GM12878 (cell line): ENCODE results near the gene UVRAG. TPM values are rescaled to one million over a fixed set of nuclear protein-coding genes. Genes with fewer than 3 reads are reported as not detected.

Source experiments
- BHLHE40 ChIP-seq, 2 experiments: fragments of 450-650 bp in 1 of 2; IDR thresholded peaks; 2 replicates each; pipeline ENCODE4 v1.6.1; 2011 to 2017; ENCODE audit warnings: low read depth in 2 of 2, borderline replicate concordance in 1 of 2, improper control_type of control experiment in 1 of 2, low read length in 1 of 2, mild to moderate bottlenecking in 1 of 2
- BMI1 ChIP-seq: fragments of 450-650 bp; IDR thresholded peaks from 2 replicates; pipeline ENCODE4 v1.6.1; 2016; ENCODE audit warnings: mild to moderate bottlenecking, moderate library complexity, borderline replicate concordance
- CREB1 ChIP-seq: IDR thresholded peaks from 2 replicates; pipeline ENCODE4 v1.6.1; 2012; ENCODE audit warnings: low read depth, mild to moderate bottlenecking, inconsistent platforms
- DPF2 ChIP-seq: fragments of 450-650 bp; IDR thresholded peaks from 2 replicates; pipeline ENCODE4 v1.6.1; 2017; ENCODE audit warnings: mild to moderate bottlenecking
- EP300 ChIP-seq, 2 experiments: fragments of 150-350 bp in 1 of 2; IDR thresholded peaks; 2 replicates each; pipeline ENCODE4 v1.6.1; 2011 to 2012; ENCODE audit warnings: low read depth in 2 of 2, low read length in 2 of 2, borderline replicate concordance in 1 of 2, improper control_type of control experiment in 1 of 2, inconsistent platforms in 1 of 2; ENCODE audit not compliant: control insufficient read depth in 1 of 2
- FOXK2 ChIP-seq: fragments of 450-650 bp; IDR thresholded peaks from 2 replicates; pipeline ENCODE4 v1.6.1; 2017; ENCODE audit warnings: mild to moderate bottlenecking, moderate library complexity
- IKZF2 ChIP-seq, 2 experiments: fragments of 450-650 bp; IDR thresholded peaks; 2 replicates each; pipeline ENCODE4 v1.6.1; 2017; ENCODE audit warnings: mild to moderate bottlenecking in 2 of 2, moderate library complexity in 2 of 2
- JUND ChIP-seq: IDR thresholded peaks from 2 replicates; pipeline ENCODE4 v1.6.1; 2012; ENCODE audit warnings: low read depth, mild to moderate bottlenecking, low read length, improper control_type of control experiment, moderate library complexity
- NR2F1 ChIP-seq: fragments of 450-650 bp; conservative IDR thresholded peaks from 2 replicates; pipeline ENCODE4 v1.6.1; 2017; ENCODE audit warnings: mild to moderate bottlenecking
- RB1 ChIP-seq: fragments of 450-650 bp; formaldehyde crosslinking; IDR thresholded peaks from 2 replicates; pipeline ENCODE4 v1.6.1; 2017; ENCODE audit warnings: mild to moderate bottlenecking, borderline replicate concordance
- SREBF1 ChIP-seq: IDR thresholded peaks from 2 replicates; pipeline ENCODE4 v1.6.1; 2012; ENCODE audit warnings: mild to moderate bottlenecking, low read length
- STAT3 ChIP-seq: IDR thresholded peaks from 2 replicates; pipeline ENCODE4 v1.6.1; 2011; ENCODE audit warnings: low read depth, low read length, improper control_type of control experiment
- ZNF217 ChIP-seq: fragments of 450-650 bp; IDR thresholded peaks from 2 replicates; pipeline ENCODE4 v1.6.1; 2017; ENCODE audit warnings: antibody characterized with exemption, mild to moderate bottlenecking
- ZNF274 ChIP-seq: IDR thresholded peaks from one replicate; pipeline ENCODE4 v1.8.0; 2011; ENCODE audit not compliant: insufficient read length, insufficient read depth
- polyA plus RNA-seq, 11 experiments: library from polyadenylated mRNA; depleted of rRNA in 4 of 11; unstranded in 6 of 11; stranded (reverse) in 5 of 11; fragments of >200 nt; fragmentation: Nextera tagmentation in 4 of 11; fragmentation: Illumina TruSeq in 1 of 11; extraction: Ambion mirVana in 4 of 11; extraction: Trizol in 1 of 11; gene quantifications; 1 replicate in 1 of 11; 2 replicates in 10 of 11; pipeline versions ENCODE4 v1.2.1 to v1.2.3, GENCODE V29; 2011 to 2016; ENCODE audit warnings: inconsistent platforms in 2 of 11, missing spikeins in 2 of 11, low read depth in 1 of 11
- total RNA-seq, 4 experiments: library from RNA; depleted of rRNA in 3 of 4; stranded (reverse); fragments of >200 nt in 3 of 4; fragmentation: Illumina TruSeq in 1 of 4; extraction: Trizol in 1 of 4; gene quantifications; 2 replicates each; pipeline versions ENCODE4 v1.2.1 to v1.2.3, GENCODE V29; 2013 to 2021
- TF ChIP-seq, protein P1 (sequence below): IDR thresholded peaks from 2 replicates; pipeline ENCODE4 v1.6.1; 2011; ENCODE audit warnings: borderline replicate concordance, low read depth, mild to moderate bottlenecking, moderate library complexity, mixed read lengths, low read length; ENCODE audit not compliant: insufficient read depth; ENCODE audit errors: extremely low read length
- TF ChIP-seq, protein P2 (sequence below): fragments of 450-650 bp; IDR thresholded peaks from 2 replicates; pipeline ENCODE4 v1.6.1; 2018; ENCODE audit warnings: borderline replicate concordance, mild to moderate bottlenecking; ENCODE audit not compliant: partially characterized antibody
- TF ChIP-seq, protein P3 (sequence below): fragments of 450-650 bp; IDR thresholded peaks from 2 replicates; pipeline ENCODE4 v1.6.1; 2017; ENCODE audit warnings: mild to moderate bottlenecking, moderate library complexity
- TF ChIP-seq, protein P4 (sequence below): fragments of 450-650 bp; IDR thresholded peaks from 2 replicates; pipeline ENCODE4 v1.6.1; 2017; ENCODE audit warnings: low read depth, mild to moderate bottlenecking, moderate library complexity

UVRAG gene
- total and polyA plus RNA-seq, 10 of the 15 experiments (the other 5 are each of a cell fraction or from before 2014, with no cell fraction given), result 7.0 to 43.4 (median 37.0) TPM

DNA sequence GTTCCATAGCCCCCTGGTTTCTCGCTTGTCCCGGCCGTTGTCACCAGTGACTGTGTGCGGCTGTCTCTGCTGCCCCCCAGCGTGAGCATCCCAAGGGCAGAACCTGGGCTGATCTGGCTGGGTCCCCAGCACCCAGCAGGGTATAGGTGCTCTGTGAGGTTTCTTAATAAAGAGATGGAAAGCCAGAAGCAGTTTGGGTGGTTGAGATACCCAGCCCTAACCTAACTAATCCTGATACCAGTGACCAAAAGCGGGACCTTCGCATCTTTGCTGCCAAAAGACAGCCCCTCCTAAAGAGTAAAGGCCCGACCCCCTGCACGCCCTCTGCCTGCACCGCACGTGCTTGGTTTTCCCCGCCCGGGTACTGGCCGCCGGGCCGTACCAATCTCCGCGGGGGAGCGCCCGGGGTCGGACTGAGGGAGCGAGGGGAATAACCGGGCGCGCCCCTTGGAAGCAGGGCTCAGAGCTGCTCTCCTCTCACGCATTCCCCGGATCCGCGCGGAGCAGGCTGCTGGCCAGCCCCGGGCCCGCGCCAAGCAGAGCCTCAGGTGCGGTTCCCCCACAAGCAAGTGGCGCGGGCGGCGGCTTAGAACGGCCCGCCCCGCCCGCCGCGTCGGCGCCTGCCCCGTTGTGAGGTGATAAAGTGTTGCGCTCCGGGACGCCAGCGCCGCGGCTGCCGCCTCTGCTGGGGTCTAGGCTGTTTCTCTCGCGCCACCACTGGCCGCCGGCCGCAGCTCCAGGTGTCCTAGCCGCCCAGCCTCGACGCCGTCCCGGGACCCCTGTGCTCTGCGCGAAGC is 46.7 kb upstream of the UVRAG start, which contains the start of gene DGAT2 (continued):
- TF ChIP-seq, protein P1, sequence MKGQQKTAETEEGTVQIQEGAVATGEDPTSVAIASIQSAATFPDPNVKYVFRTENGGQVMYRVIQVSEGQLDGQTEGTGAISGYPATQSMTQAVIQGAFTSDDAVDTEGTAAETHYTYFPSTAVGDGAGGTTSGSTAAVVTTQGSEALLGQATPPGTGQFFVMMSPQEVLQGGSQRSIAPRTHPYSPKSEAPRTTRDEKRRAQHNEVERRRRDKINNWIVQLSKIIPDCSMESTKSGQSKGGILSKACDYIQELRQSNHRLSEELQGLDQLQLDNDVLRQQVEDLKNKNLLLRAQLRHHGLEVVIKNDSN, result peak; percentile 51
- TF ChIP-seq SREBF1 (peak; percentile 97), BMI1 (no peak), CREB1 (peak; percentile 64; the same call in 1 of the 2 replicates), IKZF2 (IDR thresholded peaks at IDR 0.05) (peak in 1 of 2 experiments; percentile 22; a peak in 1 of 4 replicates), ZNF217 (no peak), RB1 (peak; percentile 97), BHLHE40 (IDR thresholded peaks at IDR 0.05; ENCODE audit: borderline replicate concordance in 1 of 2, low read depth in 2 of 2, low read length in 1 of 2) (peak; percentile 100), STAT3 (0 out of 2 replicates have a peak, but pooled peaks have one; percentile 28), FOXK2 (peak; percentile 99), DPF2 (peak; percentile 96), JUND (peak; percentile 98), NR2F1 (peak; percentile 85), ZNF274 (no peak), EP300 (IDR thresholded peaks at IDR 0.05; ENCODE audit: borderline replicate concordance in 1 of 2, control insufficient read depth in 1 of 2, low read depth in 2 of 2, low read length in 2 of 2) (no peak; a peak in 1 of 4 replicates)
- TF ChIP-seq, protein P2, sequence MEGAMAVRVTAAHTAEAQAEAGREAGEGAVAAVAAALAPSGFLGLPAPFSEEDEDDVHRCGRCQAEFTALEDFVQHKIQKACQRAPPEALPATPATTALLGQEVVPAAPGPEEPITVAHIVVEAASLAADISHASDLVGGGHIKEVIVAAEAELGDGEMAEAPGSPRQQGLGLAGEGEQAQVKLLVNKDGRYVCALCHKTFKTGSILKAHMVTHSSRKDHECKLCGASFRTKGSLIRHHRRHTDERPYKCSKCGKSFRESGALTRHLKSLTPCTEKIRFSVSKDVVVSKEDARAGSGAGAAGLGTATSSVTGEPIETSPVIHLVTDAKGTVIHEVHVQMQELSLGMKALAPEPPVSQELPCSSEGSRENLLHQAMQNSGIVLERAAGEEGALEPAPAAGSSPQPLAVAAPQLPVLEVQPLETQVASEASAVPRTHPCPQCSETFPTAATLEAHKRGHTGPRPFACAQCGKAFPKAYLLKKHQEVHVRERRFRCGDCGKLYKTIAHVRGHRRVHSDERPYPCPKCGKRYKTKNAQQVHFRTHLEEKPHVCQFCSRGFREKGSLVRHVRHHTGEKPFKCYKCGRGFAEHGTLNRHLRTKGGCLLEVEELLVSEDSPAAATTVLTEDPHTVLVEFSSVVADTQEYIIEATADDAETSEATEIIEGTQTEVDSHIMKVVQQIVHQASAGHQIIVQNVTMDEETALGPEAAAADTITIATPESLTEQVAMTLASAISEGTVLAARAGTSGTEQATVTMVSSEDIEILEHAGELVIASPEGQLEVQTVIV, result peak; percentile 91
- TF ChIP-seq, protein P3, sequence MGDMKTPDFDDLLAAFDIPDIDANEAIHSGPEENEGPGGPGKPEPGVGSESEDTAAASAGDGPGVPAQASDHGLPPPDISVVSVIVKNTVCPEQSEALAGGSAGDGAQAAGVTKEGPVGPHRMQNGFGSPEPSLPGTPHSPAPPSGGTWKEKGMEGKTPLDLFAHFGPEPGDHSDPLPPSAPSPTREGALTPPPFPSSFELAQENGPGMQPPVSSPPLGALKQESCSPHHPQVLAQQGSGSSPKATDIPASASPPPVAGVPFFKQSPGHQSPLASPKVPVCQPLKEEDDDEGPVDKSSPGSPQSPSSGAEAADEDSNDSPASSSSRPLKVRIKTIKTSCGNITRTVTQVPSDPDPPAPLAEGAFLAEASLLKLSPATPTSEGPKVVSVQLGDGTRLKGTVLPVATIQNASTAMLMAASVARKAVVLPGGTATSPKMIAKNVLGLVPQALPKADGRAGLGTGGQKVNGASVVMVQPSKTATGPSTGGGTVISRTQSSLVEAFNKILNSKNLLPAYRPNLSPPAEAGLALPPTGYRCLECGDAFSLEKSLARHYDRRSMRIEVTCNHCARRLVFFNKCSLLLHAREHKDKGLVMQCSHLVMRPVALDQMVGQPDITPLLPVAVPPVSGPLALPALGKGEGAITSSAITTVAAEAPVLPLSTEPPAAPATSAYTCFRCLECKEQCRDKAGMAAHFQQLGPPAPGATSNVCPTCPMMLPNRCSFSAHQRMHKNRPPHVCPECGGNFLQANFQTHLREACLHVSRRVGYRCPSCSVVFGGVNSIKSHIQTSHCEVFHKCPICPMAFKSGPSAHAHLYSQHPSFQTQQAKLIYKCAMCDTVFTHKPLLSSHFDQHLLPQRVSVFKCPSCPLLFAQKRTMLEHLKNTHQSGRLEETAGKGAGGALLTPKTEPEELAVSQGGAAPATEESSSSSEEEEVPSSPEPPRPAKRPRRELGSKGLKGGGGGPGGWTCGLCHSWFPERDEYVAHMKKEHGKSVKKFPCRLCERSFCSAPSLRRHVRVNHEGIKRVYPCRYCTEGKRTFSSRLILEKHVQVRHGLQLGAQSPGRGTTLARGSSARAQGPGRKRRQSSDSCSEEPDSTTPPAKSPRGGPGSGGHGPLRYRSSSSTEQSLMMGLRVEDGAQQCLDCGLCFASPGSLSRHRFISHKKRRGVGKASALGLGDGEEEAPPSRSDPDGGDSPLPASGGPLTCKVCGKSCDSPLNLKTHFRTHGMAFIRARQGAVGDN, result peak; percentile 85
- TF ChIP-seq, protein P4, sequence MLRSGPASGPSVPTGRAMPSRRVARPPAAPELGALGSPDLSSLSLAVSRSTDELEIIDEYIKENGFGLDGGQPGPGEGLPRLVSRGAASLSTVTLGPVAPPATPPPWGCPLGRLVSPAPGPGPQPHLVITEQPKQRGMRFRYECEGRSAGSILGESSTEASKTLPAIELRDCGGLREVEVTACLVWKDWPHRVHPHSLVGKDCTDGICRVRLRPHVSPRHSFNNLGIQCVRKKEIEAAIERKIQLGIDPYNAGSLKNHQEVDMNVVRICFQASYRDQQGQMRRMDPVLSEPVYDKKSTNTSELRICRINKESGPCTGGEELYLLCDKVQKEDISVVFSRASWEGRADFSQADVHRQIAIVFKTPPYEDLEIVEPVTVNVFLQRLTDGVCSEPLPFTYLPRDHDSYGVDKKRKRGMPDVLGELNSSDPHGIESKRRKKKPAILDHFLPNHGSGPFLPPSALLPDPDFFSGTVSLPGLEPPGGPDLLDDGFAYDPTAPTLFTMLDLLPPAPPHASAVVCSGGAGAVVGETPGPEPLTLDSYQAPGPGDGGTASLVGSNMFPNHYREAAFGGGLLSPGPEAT, result peak; percentile 99
